Measurements from ENCODE around the gene SLCO2A1. TPM values are rescaled to one million over a fixed set of nuclear protein-coding genes. Genes with fewer than 3 reads are reported as not detected.

Gene SLCO2A1
- polyA plus RNA-seq, 3 donors, result 16.9 to 24.6 (median 17.6) TPM

DNA sequence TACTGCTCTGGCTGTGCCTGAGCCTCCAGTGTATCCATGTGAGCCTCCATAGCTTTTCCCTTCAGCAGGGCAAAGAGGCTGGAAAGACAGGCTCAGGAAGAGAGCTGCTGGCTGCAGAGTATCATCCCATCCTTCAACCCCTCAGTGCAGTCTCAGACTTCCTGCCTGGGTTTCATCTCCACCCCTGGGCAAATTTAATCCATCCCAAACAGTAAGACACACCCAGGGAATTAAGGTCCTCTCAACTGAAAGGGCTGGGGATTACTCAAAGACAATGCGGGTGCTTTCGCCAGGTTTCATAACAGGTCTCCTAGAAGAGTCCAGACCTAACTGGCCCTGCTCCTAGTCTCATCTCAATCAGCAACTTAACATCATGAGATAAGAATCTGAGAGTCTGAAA lies 15.5 kb downstream of the SLCO2A1 start:
- DNase-seq (ENCODE audit: extremely low read depth in 1 of 11, low read depth in 9 of 11, low spot score in 4 of 11), result no peak

DNA sequence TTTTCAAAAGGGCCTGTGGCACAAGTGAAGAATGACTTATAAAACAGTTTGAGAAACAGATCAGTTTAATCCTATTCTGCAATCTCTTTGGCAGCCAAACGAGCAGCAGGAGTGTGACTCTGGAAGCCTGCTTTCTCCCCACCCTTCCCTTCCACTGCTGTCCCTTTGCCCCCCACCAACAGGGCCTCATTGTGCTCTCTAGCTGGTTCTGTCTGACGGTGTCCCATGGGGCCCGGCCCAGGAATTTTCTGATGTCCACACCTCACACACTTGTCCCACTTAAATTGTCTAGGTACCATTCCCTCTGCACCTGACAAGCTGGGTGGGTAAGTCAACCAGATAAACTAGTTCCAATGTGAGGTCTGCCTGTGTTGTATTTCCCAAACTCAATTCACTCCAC lies 16.4 kb downstream of the SLCO2A1 start:
- no peak for DNase-seq (ENCODE audit: extremely low read depth in 1 of 11, low read depth in 9 of 11, low spot score in 4 of 11)

DNA sequence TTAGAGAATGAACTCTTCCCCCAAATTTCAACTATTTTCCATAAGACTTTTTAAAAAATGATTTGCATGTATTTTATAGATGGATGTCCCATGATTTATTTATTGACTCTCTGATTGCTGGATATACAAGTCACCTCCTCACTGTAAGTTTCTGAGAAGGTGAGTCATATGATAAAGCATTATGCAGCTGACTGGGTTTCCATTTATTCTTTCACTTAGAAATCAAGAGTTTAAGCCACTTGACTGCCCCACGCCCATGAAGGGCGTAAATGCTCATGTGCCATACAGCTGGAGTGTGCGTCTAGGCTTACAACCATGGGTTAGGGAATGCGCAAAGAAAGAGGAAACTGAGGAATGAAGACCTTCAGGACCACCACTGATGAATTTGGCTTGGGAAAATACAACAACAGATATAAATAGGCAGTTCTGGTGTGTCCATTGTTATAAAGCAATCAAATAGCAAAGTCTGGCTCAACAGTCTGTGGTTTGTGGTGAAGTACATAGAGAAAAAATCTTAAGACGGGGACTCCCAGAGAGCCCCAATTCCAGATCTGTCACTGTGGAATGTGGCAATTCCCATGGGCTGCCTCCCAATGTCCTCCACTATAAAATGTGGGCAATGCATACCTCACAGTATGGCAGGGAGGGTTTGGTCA lies 20.3 kb downstream of the SLCO2A1 start:
- DNase-seq (ENCODE audit: extremely low read depth in 1 of 11, low read depth in 9 of 11, low spot score in 4 of 11), result no peak

DNA sequence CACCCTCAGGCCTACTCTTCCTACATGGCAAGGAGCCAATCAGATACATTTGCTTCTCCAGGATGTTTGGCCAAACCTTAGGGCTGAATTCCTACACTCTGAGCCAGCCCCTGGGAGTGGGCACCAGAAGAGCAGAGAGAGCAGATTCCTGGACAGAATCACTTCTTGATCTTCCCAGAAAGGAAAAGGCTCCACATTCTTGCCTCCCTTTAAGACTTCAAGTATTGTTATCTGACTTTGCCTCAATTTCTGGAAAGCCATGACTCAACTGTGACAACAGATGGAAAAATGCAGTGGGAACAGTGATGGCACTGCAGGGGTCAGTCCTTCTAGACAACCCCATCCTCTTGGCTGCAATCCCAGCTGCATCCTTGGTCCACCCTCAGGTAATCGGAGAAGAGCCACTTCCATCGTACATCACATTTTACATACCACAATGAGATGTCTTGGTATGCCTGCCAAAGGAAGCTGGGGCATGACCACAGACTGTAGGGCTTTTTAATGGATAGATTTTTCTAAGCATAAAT lies 21.0 kb downstream of the SLCO2A1 start:
- no peak for DNase-seq (ENCODE audit: extremely low read depth in 1 of 11, low read depth in 9 of 11, low spot score in 4 of 11)

DNA sequence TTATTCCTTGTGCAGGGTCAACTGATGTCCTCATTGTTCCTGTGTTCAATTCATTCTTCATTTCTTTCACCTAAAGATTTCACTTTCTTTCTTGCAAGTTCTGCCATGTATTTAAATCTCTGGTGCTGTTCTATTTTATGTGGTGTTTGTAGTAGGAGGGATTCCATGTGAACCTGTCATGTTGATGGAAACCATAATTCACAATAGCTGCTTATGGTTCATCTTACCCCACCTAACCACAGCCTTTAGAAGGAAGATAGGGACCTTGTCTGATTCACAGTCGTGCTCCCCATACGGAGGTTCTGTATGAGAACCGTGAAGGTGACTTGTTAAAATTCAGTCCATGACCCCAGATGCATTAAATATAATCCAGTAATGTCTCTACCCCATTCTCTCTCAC lies 21.9 kb downstream of the SLCO2A1 start:
- DNase-seq (ENCODE audit: extremely low read depth in 1 of 11, low read depth in 9 of 11, low spot score in 4 of 11), result no peak

DNA sequence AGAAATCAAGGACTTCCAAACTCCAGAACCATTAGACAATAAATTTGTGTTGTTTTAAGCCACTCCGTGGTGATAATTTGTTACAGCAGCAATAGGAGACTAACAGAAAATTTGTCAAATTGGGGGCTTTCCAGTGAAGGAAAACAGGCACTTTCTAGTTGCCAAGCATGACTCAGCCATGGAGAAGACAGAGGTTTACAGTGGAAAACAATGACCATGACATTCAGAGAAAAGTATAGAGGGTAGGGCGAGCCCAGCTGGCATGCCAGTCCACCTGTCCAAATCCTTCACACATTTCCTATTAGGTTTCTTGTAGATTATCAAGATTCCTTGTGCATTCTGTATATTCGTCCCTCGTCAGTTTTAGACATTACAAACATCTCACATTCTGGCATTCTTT lies 24.9 kb downstream of the SLCO2A1 start:
- no peak for DNase-seq (ENCODE audit: extremely low read depth in 1 of 11, low read depth in 9 of 11, low spot score in 4 of 11)

DNA sequence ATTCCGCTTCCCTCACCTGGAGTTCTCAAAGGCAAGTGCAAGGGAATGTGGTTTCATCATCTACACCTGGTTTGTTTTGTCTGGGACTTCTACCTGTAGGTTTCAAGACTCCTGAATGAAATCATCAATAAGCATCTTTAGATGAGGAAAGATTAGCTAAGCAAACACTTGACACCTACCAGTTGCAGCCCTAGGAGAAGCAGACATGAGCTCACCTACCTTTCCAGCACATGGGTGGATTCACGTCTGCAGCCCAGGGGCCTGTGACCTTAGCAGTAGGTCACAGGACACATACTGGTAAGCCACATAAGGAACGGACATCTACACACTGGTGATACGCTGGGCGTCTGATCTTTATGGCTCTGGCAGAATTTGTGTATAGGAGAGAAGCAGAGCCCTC lies 26.7 kb downstream of the SLCO2A1 start:
- DNase-seq (ENCODE audit: extremely low read depth in 1 of 11, low read depth in 9 of 11, low spot score in 4 of 11), result no peak

DNA sequence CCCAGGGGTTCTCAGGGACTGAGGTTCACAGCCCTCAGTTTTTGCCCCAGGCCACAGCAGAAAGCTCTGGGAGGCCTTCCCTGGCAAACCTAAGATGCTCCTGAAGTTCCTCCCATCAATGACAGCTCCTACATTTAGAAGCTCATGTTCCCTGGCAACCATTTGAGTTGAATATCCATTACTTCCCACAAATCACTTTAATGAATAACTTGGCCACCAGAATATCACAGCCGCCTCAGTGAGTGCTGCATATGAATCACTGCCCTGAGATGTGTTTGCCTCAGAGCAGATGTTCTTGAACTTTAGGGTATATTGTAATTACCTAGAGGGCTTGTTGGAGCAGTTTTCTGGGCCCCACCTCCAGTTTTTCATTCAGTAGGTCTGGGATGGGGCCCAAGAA lies 27.4 kb downstream of the SLCO2A1 start:
- no peak for DNase-seq (ENCODE audit: extremely low read depth in 1 of 11, low read depth in 9 of 11, low spot score in 4 of 11)

DNA sequence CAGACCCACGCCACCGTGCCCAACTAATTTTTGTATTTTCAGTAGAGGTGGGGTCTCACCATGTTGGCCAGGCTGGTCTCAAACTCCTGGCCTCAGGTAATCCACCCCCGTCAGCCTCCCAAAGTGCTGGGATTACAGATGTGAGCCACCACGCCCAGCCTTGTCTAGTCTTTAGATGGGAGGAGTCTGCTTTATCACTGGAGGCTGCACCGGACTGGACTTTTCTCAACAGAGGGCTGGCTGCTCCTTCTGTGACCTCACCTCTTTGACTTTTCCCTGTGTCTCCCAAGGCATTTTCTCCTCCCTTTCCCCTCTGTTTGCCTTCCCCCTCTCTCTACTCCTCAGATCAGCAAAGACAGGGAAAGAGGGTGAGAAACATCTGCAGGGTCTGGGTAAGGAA lies 28.5 kb downstream of the SLCO2A1 start:
- DNase-seq (ENCODE audit: extremely low read depth in 1 of 11, low read depth in 9 of 11, low spot score in 4 of 11), result no peak

DNA sequence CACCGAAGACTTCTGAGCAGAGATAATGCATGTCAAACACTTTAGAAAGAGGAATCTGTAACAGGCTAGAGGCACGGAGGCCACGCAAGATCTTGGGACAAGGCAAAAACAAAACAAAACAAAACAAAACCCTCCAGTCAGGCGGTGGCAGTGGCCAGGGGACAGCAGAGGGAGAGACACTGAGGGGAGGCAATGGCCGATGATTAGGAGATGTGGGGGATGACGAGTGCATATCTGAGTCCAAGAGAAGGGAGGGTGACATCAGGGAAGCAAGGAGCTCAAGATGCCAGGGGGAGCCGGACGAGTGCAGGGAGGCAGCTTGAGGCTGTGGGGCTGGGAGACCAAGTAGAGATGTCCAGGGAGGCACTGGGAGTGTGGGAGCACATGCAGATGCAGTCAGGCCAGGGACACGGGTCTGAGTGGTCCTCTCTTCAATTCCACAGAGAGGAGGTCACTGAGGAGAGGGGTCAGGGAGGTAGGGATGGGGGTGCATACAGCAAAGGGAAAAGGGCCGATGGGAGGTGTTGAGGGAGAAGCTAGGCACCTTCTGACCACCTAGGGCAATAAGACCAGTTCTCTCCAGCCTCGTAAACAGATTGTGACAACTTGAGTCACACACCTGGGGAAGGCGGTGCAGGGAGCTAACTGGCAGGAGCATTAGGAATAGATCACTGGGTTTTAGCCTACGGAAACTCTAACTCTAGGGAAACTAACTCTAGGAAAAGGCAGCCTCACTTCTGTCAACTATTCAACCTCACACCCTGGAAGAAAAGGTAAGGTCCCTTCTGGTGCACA lies 29.6 kb downstream of the SLCO2A1 start:
- no peak for DNase-seq (ENCODE audit: extremely low read depth in 1 of 11, low read depth in 9 of 11, low spot score in 4 of 11)

DNA sequence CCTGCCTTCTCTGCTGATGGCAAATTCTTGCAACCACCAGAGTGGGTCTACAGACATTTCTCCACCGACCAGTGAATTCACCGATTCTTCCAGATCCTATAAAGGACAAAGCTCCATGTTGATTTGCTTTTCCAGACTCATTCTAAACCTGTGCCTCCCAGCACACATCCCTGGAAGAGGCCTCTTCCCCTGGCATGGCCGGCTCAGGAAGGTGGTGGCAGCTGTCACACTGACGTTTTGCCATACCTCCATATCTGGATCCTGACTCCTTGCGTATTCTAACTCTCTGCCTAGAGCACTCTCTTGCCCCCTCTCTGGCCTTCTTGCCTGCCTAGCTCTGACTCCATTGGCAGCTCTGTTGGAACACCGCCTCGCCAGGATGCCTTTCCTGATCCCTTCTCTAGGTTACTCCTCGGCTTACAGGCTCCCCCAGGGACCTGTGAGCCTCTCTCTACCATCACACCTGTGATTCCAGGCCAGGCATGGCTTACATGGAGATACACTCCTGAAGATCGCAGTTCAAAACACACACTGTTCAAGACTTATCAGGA lies 31.0 kb downstream of the SLCO2A1 start:
- no peak for DNase-seq (ENCODE audit: extremely low read depth in 1 of 11, low read depth in 9 of 11, low spot score in 4 of 11)

DNA sequence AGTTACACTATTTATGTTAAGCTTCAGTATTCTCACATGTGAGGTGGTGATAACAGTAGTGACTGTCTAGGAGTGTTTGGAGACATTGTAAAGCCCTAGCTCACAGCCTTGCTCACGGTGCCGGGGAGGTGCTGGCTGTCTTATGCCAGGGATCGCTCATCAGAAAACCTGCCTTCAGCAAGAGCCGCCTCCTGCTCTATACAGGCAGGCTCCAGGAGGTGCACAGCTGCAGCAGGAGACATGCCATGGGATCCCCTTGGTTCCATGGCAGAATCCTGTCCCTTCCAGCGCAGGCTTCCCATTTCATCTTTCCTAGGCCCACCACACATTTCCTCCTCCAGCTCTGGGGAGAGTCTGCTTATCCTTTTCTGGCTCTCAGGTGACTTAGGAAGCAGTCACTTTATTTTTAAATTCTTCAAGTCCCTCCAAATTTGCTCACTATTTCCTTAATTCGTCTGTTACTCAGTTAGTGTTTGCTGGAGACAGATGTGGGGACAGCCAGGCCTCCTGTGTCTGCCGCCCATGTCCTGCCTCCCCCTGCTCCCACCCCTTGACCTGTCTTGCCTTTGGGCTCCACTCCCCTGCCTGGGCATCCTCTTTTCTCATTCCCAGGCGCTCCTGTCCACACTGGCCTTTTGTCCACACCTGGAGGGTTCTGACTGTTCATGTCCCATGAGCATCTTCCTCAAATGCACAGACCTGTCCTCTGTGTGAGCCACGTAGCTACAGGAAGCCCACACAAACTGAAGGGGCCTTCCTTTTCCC lies 31.7 kb downstream of the SLCO2A1 start:
- no peak for DNase-seq (ENCODE audit: extremely low read depth in 1 of 11, low read depth in 9 of 11, low spot score in 4 of 11)

DNA sequence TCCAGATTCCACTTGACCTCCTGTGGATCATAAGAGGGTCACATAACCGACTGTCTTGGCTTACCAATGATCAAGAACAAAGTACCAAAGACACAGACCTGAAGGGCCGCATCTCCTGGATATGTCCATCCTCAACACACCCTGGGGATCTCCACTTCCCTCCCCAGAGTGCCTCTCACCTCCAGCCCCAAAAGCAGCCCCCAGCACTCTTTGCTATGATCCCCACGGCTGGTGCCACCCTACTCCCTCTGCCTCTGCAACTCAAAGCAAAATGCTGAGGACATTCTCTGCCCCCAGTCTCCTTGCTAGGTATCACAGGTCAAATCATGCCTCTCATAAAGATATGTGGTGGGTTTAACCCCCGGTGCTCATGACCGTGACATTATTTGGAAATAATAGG lies 32.7 kb downstream of the SLCO2A1 start:
- no peak for DNase-seq (ENCODE audit: extremely low read depth in 1 of 11, low read depth in 9 of 11, low spot score in 4 of 11)

DNA sequence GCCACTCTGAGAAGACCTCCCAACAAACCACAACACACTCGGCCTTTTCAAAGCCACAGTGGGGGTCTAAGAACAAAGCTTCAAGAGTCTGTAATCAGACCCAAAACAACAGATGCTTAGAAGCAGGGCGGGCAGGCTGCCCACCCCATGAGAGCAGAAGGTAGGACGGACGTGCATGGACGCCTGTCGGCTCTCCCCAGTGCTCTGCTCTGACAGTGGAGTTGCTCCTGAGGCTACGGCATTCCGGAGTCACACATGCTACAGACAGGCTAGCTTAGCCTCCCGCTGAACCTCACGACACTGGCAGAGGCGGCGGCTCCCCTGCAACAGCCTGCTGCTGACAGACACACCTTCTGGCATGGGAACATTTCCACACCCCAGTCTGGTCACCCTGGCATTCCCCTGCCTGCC lies 33.5 kb downstream of the SLCO2A1 start:
- DNase-seq (ENCODE audit: extremely low read depth in 1 of 11, low read depth in 9 of 11, low spot score in 4 of 11), result no peak

DNA sequence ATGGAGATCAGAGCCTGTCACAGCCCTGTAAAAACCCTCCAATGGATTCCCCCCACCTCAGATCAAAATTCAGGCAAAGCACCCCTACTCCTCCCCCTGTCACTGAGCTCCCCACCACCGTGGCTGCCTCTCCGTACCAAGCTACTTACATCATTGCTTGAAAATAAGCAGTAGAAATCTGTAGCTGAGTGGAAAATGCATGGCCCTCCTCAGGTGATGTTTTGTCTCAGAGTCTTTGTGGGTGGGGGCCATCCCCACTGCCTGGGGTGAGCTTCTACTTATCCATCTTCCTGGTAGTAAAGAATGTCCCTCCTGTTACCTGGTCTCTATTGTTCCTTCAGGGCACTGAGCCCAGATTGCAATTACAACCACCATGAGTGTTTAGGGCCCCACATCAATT lies 34.5 kb downstream of the SLCO2A1 start:
- no peak for DNase-seq (ENCODE audit: extremely low read depth in 1 of 11, low read depth in 9 of 11, low spot score in 4 of 11)

DNA sequence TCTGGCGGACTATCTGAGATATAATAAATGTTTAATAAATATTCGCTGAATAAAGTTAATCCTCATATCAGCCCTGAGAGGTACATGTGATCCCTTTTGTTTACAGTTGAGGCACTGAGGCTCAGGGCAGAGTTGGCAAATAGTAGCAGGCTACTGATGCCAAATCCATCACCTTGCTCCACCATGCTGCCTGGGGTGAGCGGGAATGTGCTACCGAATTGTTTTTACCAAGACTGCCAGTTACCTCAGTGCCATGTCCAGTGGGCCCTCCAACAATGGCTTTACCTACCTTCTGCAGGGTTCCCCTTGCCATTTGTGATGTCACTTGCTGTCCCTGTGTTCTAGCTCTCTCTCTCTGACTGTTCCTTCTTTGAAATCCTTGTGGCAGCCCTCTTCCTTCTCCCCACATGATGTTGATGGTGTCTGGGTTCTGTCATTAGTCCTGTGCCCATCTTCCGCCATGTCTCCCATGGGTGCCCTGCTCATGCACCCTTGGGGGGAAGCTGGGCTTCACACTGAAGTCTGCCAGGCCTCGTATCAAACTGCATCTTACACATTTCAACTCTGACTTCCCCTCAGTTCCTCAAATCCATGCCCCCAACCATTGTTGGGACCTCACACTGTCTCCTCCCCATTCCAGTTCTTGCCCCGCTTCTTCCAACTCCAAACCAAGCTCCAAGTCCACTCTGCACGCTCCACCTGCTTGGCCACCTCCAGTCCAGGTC lies 35.4 kb downstream of the SLCO2A1 start:
- no peak for DNase-seq (ENCODE audit: extremely low read depth in 1 of 11, low read depth in 9 of 11, low spot score in 4 of 11)

DNA sequence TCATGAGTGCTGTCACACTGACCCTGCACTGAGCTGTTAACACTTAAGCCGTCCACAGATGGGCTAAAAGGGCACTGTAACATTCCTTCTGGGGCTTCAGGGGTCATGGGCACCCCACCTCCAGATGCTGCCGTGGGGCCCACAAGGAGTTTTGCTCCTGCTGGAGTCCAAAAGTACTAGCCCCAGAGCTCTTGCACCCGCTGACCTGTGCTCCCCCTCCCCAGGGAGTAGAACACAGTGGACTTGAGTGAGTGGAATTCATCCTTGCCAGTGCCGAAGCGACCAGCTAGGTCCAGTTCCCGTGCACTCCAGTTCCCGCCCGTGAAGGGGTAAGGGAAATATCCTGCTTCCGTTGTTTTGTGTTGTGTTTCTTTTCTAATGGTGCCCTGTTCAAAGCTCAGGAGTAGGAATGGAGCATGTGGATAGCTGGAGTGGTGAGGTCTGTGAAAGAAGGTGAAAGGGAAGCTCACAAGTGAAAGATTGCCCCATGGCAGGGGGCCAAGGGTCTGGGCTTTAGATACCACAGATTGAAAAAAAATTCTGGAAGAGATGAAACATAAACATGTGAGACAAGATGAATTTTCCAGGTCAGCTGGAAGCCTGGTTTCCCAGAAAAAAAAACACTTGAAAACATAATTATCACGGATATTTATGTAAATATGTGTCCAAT lies 36.6 kb downstream of the SLCO2A1 start:
- no peak for DNase-seq (ENCODE audit: extremely low read depth in 1 of 11, low read depth in 9 of 11, low spot score in 4 of 11)

DNA sequence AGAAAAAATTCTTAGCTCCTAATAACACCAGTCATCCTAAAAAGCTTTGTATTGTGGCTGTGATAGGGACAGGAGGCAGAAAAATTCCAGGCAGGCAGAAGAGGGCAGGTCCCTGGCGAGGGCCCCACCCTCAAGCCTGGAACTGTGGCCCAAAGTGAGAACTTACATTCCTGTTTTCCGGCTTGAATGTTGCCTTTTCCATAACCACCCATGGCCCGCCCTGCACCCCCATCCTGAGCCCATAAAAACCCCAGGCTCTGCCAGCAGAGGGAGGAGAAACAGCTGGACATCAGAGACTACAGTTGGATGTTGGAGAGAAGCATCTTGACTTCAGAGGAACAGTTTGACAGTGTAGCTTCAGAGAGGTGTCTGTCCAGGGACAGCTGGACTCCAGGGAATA lies 37.3 kb downstream of the SLCO2A1 start:
- DNase-seq (ENCODE audit: extremely low read depth in 1 of 11, low read depth in 9 of 11, low spot score in 4 of 11), result no peak

DNA sequence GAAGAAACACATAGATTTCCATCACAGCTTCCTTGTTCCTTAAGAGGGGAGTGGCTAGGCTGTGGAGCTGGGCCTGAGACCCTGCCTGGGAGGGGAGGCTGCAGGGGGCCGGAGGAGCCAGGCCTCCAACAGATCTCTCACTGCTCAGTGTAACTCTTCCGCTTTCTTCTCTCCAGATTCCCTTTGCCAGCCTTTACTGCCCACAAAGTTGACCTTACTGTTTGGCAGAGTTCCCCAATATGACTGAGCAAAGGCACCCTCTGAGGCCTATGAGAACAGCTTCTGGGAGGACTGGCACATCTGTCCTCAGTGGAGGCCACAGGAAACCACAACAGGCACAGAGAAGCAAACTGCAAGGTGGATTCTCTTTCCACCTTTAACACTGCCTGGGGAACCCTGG lies 38.1 kb downstream of the SLCO2A1 start:
- DNase-seq (ENCODE audit: extremely low read depth in 1 of 11, low read depth in 9 of 11, low spot score in 4 of 11), result no peak
